Left ventricle myocardium inferior (tissue), 1 donor: Measurements from ENCODE around the gene TACR1. TPM values are rescaled to one million over a fixed set of nuclear protein-coding genes. Genes with fewer than 3 reads are reported as not detected.

Experiments used
- DNase-seq: peaks from one replicate; pipeline ENCODE4 v3.0.0-alpha.2; 2020
- H3K27ac ChIP-seq: fragments of 200-600 bp; replicated peaks from 2 replicates; pipeline ENCODE4 v1.8.0; 2021
- H3K27me3 ChIP-seq: fragments of 200-600 bp; 2 replicates; pipeline ENCODE4 v1.8.0; 2021; ENCODE audit warnings: low read depth
- H3K36me3 ChIP-seq: fragments of 200-600 bp; 2 replicates; pipeline ENCODE4 v1.8.0; 2021
- H3K4me1 ChIP-seq: fragments of 200-600 bp; 2 replicates; pipeline ENCODE4 v1.8.0; 2021
- H3K4me3 ChIP-seq: fragments of 200-600 bp; 2 replicates; pipeline ENCODE4 v1.8.0; 2021; ENCODE audit warnings: mild to moderate bottlenecking, moderate library complexity
- H3K9me3 ChIP-seq: fragments of 200-600 bp; replicated peaks from 2 replicates; pipeline ENCODE4 v1.8.0; 2021
- CTCF ChIP-seq: fragments of 200-600 bp; IDR thresholded peaks from 2 replicates; pipeline ENCODE4 v1.8.0; 2021; ENCODE audit warnings: antibody characterized with exemption, mild to moderate bottlenecking, borderline replicate concordance
- intact Hi-C: fragments of 100-400 bp; cut with micrococcal nuclease; formaldehyde crosslinking; loops from one replicate; pipeline ENCODE4 v1.11.0; 2022
- total RNA-seq: library from RNA; stranded (reverse); fragmentation: NEBNext Ultra II Directional; extraction: Animal tissue kit (Norgen Biotek cat#: 25700); gene quantifications from one replicate; pipeline ENCODE4 v1.2.1, GENCODE V29; 2021
- donor health status: DM: no; HTN: yes; CAD: no; lungs with severe emphysema.

Gene TACR1
- total RNA-seq, 1 donor from 2014 or later: 0.22 TPM

GRCh38 chr2:75022516-75022915 is 176.8 kb downstream of the TACR1 start:
- Histone ChIP-seq H3K27ac (no peak overlapping the region), H3K36me3 (no peaks in the 10 kb centered on the region), H3K9me3 (no peaks in the 10 kb centered on the region), H3K27me3 (no peaks in the 10 kb centered on the region), H3K4me1 (peaks cover 14% of the 10 kb centered on the region), H3K4me3 (no peak overlapping the region)
- TF ChIP-seq CTCF: no peak
- intact Hi-C loops: no loop called here
- no peak for DNase-seq

GRCh38 chr2:75021672-75022071 is 177.6 kb downstream of the TACR1 start:
- no peaks in the 10 kb centered on the region for H3K9me3 ChIP-seq
- intact Hi-C loops: no loop called here

DNA sequence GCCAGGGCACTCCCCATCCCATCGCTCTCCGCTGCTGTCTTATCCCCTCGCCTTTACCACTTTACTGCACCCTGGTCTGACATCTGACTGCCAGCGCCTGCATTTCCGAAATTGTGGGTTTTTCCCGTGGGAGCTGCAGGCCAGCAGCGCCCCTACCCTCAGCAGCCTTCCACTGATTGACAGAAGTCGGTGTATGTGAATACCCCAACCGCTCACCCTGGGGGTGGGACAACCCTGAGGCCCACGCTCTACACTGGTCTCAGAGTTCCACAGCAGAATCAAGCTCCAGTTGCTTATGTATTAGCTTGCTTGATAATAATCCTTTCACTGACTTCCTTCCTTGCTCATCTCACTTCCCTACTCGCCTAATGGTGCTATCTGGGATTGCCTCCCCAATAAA is 178.8 kb downstream of the TACR1 start:
- H3K27me3 ChIP-seq: no peaks in the 10 kb centered on the region
- no peaks in the 10 kb centered on the region for H3K36me3 ChIP-seq
- H3K4me1 ChIP-seq: peaks cover 14% of the 10 kb centered on the region
- DNase-seq: no peak
- intact Hi-C loops: no loop called here
- no peak overlapping the region for H3K4me3 ChIP-seq
- H3K27ac ChIP-seq: no peak overlapping the region
- peaks cover under 1% of the 10 kb centered on the region for H3K9me3 ChIP-seq
- no peak for TF ChIP-seq CTCF

More at GRCh38 chr2:75021672-75022071, 177.6 kb downstream of the TACR1 start:
- TF ChIP-seq CTCF: no peak
- no peaks in the 10 kb centered on the region for H3K36me3 ChIP-seq
- no peaks in the 10 kb centered on the region for H3K27me3 ChIP-seq
- no peak overlapping the region for H3K4me3 ChIP-seq
- DNase-seq: no peak
- no peak overlapping the region for H3K27ac ChIP-seq
- peaks cover 14% of the 10 kb centered on the region for H3K4me1 ChIP-seq

GRCh38 chr2:75019790-75020189 is 179.5 kb downstream of the TACR1 start:
- TF ChIP-seq CTCF: no peak
- Histone ChIP-seq H3K27me3 (no peaks in the 10 kb centered on the region), H3K4me3 (no peak overlapping the region), H3K4me1 (peaks cover 14% of the 10 kb centered on the region), H3K9me3 (peaks cover 7% of the 10 kb centered on the region), H3K36me3 (no peaks in the 10 kb centered on the region), H3K27ac (no peak overlapping the region)
- intact Hi-C loops: no loop called here
- DNase-seq: no peak

DNA sequence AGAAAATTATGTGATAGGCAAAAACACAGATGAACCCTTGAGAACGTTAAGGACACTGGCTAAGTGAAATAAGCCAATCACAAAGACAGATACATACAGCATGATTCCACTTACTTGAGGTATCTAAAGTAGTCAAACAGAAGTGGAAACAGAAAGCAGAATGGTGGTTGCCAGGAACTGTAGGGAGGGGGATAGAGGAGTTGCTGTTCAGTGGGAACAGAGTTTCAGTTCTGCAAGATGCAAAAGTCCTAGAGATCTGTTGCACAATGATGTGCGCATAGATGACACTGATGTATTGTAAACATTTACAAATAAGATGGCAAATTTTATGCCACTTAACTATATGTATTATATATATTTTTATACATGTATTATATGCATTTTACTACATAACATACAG is 181.2 kb downstream of the TACR1 start:
- H3K27me3 ChIP-seq: no peaks in the 10 kb centered on the region
- H3K27ac ChIP-seq: no peak overlapping the region
- no peak for DNase-seq
- no peaks in the 10 kb centered on the region for H3K36me3 ChIP-seq
- H3K9me3 ChIP-seq: peaks cover 12% of the 10 kb centered on the region
- intact Hi-C loops: no loop called here
- peaks cover 14% of the 10 kb centered on the region for H3K4me1 ChIP-seq
- TF ChIP-seq CTCF: no peak
- no peak overlapping the region for H3K4me3 ChIP-seq

GRCh38 chr2:75012080-75012479 is 187.2 kb downstream of the TACR1 start:
- TF ChIP-seq CTCF: no peak
- intact Hi-C loops: no loop called here
- H3K27me3 ChIP-seq: no peaks in the 10 kb centered on the region
- H3K27ac ChIP-seq: no peak overlapping the region
- no peaks in the 10 kb centered on the region for H3K4me1 ChIP-seq
- H3K36me3 ChIP-seq: no peaks in the 10 kb centered on the region
- H3K9me3 ChIP-seq: peaks cover 12% of the 10 kb centered on the region
- no peak overlapping the region for H3K4me3 ChIP-seq
- DNase-seq: no peak
